AG04450 (cell line): ENCODE measurements around the gene WHRN. TPM values are rescaled to one million over a fixed set of nuclear protein-coding genes. Genes with fewer than 3 reads are reported as not detected.

Experiments
- CTCF ChIA-PET: fragments of 300-600, 350-600 bp; formaldehyde crosslinking; extraction: SDS; loops from one replicate; lab custom pipeline; 2022; ENCODE audit warnings: antibody characterized with exemption, inconsistent platforms; lab: Charles Lee
- POLR2A ChIA-PET: fragments of 350-600 bp; formaldehyde crosslinking; extraction: SDS; loops from one replicate; lab custom pipeline; 2021; ENCODE audit warnings: antibody characterized with exemption, inconsistent platforms; lab: Yijun Ruan, JAX
- DNase-seq: peaks from one replicate; pipeline ENCODE4 v3.0.0-alpha.2; 2011; ENCODE audit warnings: low read depth, low spot score
- H3K27ac ChIP-seq: one replicate; pipeline ENCODE4 v1.5.1; 2012; ENCODE audit warnings: low read depth, low read length, control low read depth
- H3K27me3 ChIP-seq: one replicate; pipeline ENCODE4 v1.6.0; 2012; ENCODE audit warnings: low read length; ENCODE audit not compliant: control insufficient read depth, insufficient read depth
- H3K4me3 ChIP-seq: 2 replicates; pipeline ENCODE4 v1.5.1; 2011; ENCODE audit warnings: mild to moderate bottlenecking, low read depth, low read length, control low read depth
- H3K9me3 ChIP-seq: 2 replicates; pipeline ENCODE4 v1.5.1; 2012; ENCODE audit warnings: low read length; ENCODE audit not compliant: control insufficient read depth, insufficient read depth
- polyA plus RNA-seq: library from polyadenylated mRNA; depleted of rRNA; stranded (reverse); fragments of >200 nt; gene quantifications from 2 replicates; pipeline ENCODE4 v1.2.3, GENCODE V29; 2011
- TF ChIP-seq, protein P1 (sequence below): IDR thresholded peaks from 2 replicates; pipeline ENCODE4 v1.5.1; 2011; ENCODE audit warnings: low read depth, low read length, control low read depth, inconsistent platforms

Gene WHRN
- polyA plus RNA-seq, 1 experiment = 1.1 TPM

DNA sequence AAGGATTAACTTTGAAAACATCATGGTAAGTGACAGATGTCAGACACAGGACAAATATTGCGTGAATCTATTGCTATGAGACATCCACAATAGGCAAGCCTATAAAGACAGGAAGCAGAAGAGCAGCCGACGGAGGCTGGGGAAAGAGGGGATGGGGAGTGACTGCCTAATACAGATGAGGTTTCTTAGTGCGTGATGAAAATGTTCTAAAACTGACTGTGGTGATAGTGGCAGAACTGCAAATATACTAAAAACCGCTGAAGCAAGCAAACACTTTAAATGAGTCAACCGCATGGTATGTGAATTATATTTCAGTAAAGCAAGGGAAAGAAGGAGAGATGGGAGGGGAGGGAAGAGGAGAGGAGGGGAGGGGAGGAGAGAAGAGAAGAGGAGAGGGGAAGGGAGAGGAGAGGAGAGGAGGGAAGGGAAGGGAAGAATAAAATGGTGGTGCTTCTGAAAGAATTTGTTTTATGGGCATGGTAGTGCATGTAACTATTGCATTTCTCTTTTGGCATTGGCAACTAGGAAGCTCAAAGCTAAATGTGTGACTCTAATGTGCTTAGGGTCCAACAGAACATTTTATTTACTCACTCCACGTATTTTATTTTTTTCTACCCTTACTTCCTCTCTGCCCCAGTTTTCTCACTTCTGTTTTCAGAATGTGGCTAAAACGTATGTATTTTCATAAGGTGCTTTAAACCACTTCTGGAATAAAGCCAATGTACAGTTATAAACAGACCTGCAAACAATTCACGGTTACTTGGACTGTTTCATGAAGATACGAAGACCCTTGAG is 138.7 kb downstream of the WHRN start:
- peak overlapping the region; percentile 42 for H3K27ac ChIP-seq
- H3K27me3 ChIP-seq = no peaks in the 10 kb centered on the region
- POLR2A ChIA-PET = interaction anchor here (0.6 kb wide), 1 partner anchor 44 kb away, joined by 3 read pairs; no protein-coding TSS in a partner anchor
- no peak overlapping the region for H3K4me3 ChIP-seq
- DNase-seq = peak; percentile 64
- TF ChIP-seq, protein P1, sequence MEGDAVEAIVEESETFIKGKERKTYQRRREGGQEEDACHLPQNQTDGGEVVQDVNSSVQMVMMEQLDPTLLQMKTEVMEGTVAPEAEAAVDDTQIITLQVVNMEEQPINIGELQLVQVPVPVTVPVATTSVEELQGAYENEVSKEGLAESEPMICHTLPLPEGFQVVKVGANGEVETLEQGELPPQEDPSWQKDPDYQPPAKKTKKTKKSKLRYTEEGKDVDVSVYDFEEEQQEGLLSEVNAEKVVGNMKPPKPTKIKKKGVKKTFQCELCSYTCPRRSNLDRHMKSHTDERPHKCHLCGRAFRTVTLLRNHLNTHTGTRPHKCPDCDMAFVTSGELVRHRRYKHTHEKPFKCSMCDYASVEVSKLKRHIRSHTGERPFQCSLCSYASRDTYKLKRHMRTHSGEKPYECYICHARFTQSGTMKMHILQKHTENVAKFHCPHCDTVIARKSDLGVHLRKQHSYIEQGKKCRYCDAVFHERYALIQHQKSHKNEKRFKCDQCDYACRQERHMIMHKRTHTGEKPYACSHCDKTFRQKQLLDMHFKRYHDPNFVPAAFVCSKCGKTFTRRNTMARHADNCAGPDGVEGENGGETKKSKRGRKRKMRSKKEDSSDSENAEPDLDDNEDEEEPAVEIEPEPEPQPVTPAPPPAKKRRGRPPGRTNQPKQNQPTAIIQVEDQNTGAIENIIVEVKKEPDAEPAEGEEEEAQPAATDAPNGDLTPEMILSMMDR = no peak
- CTCF ChIA-PET = interaction anchor here (0.6 kb wide), 1 partner anchor 31 kb away, joined by 3 read pairs; no protein-coding TSS in a partner anchor
- H3K9me3 ChIP-seq = no peaks in the 10 kb centered on the region

DNA sequence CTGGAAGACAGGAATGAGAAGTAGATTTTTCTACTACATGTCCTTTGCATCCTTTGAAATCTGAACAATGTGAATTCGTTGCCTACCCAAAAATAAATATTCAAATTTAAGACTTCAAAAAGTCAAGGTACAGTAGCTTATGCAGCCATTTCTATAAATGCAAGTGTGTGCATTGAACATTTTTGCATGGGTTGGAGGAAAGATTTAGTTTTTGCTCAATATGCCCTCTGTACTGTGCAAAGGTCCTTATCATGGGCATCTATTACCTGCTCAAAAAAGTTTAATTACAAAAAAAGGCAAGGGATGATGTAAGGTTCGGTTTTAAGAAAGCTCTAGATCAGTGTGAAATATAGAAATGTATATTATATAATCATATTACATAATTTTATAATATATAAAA is 140.1 kb downstream of the WHRN start:
- no peak for DNase-seq
- ChIA-PET CTCF (interaction anchor here (0.6 to 1.5 kb wide), 3 partner anchors 11 to 70 kb away, joined by 3 read pairs; no protein-coding TSS in a partner anchor), POLR2A (interaction anchor here (0.9 to 1.8 kb wide), 2 partner anchors 16 to 22 kb away, joined by 3 to 9 read pairs; partner anchors contain the start of gene AKNA)
- Histone ChIP-seq H3K9me3 (no peaks in the 10 kb centered on the region), H3K4me3 (no peak overlapping the region), H3K27me3 (no peaks in the 10 kb centered on the region), H3K27ac (no peak overlapping the region)
- TF ChIP-seq, protein P1 = no peak

GRCh38 chr9:114364134-114365041 is 140.9 kb downstream of the WHRN start:
- POLR2A ChIA-PET = interaction anchor here (0.9 to 1.8 kb wide), 3 partner anchors 9 to 23 kb away, joined by 3 to 9 read pairs (median 4); partner anchors contain the start of gene AKNA
- CTCF ChIA-PET = interaction anchor here (0.8 to 1.5 kb wide), 4 partner anchors 11 to 282 kb away, joined by 3 to 5 read pairs (median 3); no protein-coding TSS in a partner anchor
- peak overlapping the region; percentile 34 for H3K27ac ChIP-seq

GRCh38 chr9:114363424-114363823 is 141.8 kb downstream of the WHRN start:
- no peaks in the 10 kb centered on the region for H3K27me3 ChIP-seq
- H3K27ac ChIP-seq = no peak overlapping the region
- H3K4me3 ChIP-seq = no peak overlapping the region
- POLR2A ChIA-PET = interaction anchor here (1.2 to 1.8 kb wide), 2 partner anchors 10 to 24 kb away, joined by 4 to 9 read pairs; partner anchors contain the start of gene AKNA
- CTCF ChIA-PET = interaction anchor here (1.1 to 1.5 kb wide), 2 partner anchors 24 to 281 kb away, joined by 5 read pairs; no protein-coding TSS in a partner anchor
- no peaks in the 10 kb centered on the region for H3K9me3 ChIP-seq
- TF ChIP-seq, protein P1 = no peak
- no peak for DNase-seq

More at GRCh38 chr9:114364134-114365041, 140.9 kb downstream of the WHRN start:
- H3K27me3 ChIP-seq = no peaks in the 10 kb centered on the region
- H3K9me3 ChIP-seq = no peaks in the 10 kb centered on the region
- peak; percentile 42 for DNase-seq
- TF ChIP-seq, protein P1 = no peak
- H3K4me3 ChIP-seq = no peak overlapping the region
